Stimulated activated naive CD8-positive, alpha-beta T cell treated with anti-CD3 and anti-CD28 coated beads, Interleukin-15, Interleukin-2, amounts not matched to agents 100 ng/mL and 50 ng/mL, for 24 hours (primary cell): Measurements from ENCODE around the gene RHOA.
"Not testable (repeated sequence)": the region's sequence is repeated elsewhere in the genome, so short reads cannot be mapped to it uniquely, and the experiment has no call there.

Experiments
- H3K27ac Mint-ChIP-seq: one replicate; pipeline ENCODE4 v1.8.0; 2021; ENCODE audit warnings: mild to moderate bottlenecking, mixed read lengths
- H3K27me3 Mint-ChIP-seq: one replicate; pipeline ENCODE4 v1.8.0; 2021; ENCODE audit warnings: mixed read lengths
- H3K36me3 Mint-ChIP-seq: one replicate; pipeline ENCODE4 v1.8.0; 2021; ENCODE audit warnings: low read depth, mixed read lengths
- H3K4me1 Mint-ChIP-seq: one replicate; pipeline ENCODE4 v1.8.0; 2021; ENCODE audit warnings: low read depth, mixed read lengths
- H3K4me3 Mint-ChIP-seq: one replicate; pipeline ENCODE4 v1.8.0; 2021; ENCODE audit warnings: mild to moderate bottlenecking, mixed read lengths
- H3K9me3 Mint-ChIP-seq: one replicate; pipeline ENCODE4 v1.8.0; 2021; ENCODE audit warnings: mixed read lengths

RHOA gene

GRCh38 chr3:49358884-49359225 lies 52.9 kb downstream of the RHOA start:
- Mint-ChIP-seq H3K4me3 (peak overlapping the region; percentile 97), H3K9me3 (no peaks in the 10 kb centered on the region), H3K4me1 (peaks cover 44% of the 10 kb centered on the region), H3K27me3 (no peaks in the 10 kb centered on the region), H3K36me3 (peaks cover 66% of the 10 kb centered on the region), H3K27ac (peak overlapping the region; percentile 95)

DNA sequence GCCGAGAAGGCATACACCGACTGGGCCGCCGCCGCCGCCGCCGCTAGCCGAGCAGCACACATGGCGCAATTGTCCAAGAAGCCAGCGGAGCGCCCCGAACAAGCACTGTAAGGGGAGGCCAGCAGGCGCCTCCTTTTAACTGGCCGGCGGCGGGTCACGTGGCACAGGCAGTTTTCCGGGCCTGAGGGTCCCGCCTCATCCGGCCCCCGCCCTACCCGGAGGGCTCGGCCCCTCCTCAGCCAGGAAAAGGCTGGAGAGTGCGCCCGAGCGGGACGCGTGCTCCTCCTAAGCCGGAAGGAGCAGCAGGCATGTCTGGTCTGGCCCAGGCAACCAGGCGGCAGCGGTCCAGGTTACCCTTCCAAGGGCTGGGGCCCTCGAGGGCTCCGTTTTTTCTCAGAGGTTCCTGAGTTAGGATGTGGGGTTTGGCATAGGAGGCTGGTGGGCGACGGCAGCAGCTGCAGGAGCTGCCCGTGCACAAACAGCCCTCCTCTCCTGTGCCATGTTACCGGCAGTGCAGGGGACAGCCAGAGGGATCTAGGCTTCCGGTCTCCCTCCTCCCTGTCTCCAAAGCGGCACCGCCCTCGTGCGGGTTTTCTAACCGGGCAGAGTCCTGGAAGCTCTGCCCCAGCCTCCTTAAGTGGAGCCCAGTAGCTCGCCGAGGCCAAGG lies 53.4 kb downstream of the RHOA start, which contains the start of gene GPX1:
TSS of gene GPX1 (minus strand) at position 137 of the 667 bp plus-strand sequence. CDS start at position 62, 75 bp downstream.
- Mint-ChIP-seq H3K27ac (peak within 1 kb of the TSS; percentile 98), H3K27me3 (no peaks in the 10 kb centered on the region), H3K36me3 (peaks cover 63% of the 10 kb centered on the region), H3K4me1 (peaks cover 39% of the 10 kb centered on the region), H3K4me3 (peak within 1 kb of the TSS; percentile 97), H3K9me3 (no peaks in the 10 kb centered on the region)

- H3K9me3 Mint-ChIP-seq, H3K27me3 Mint-ChIP-seq: not testable (repeated sequence)
- Mint-ChIP-seq H3K27ac (peak overlapping the region; percentile 98), H3K4me1 (peaks cover 42% of the 10 kb centered on the region), H3K4me3 (peak overlapping the region; percentile 97), H3K36me3 (peaks cover 60% of the 10 kb centered on the region)
These were observed 54.1 kb downstream of the RHOA start for GRCh38 chr3:49357443-49358216.

GRCh38 chr3:49357095-49357442 lies 54.7 kb downstream of the RHOA start:
- Mint-ChIP-seq H3K36me3 (peaks cover 54% of the 10 kb centered on the region), H3K4me1 (peaks cover 45% of the 10 kb centered on the region)

DNA sequence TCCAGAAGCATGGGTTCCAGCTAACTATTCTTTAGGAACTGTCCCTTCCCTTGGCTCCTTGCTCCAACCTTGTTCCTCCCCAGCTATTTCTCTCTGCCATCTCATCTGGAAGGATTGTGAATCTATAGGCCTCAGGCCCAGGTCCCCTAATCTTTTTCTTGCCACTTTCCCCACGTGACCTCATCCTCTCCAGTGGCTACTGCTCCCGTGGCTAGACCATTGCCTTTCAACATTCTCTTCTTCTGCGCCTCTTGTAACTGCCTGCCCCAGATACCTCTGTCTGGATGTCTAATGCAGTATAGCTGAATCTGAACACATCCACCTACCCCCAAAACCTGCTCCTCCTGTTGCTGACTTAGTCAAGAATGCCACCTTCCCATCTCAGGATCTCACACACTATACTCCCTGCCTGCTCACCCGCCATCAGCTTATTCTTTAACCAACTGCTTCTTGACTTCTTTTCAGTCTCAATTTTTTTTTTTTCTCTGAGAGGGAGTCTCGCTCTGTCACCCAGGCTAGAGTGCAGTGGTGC lies 58.8 kb downstream of the RHOA start:
- Mint-ChIP-seq H3K36me3 (peaks cover 22% of the 10 kb centered on the region), H3K4me1 (peaks cover 37% of the 10 kb centered on the region), H3K27ac (peak overlapping the region; percentile 36), H3K27me3 (no peaks in the 10 kb centered on the region), H3K9me3 (no peaks in the 10 kb centered on the region), H3K4me3 (no peak overlapping the region)

More at GRCh38 chr3:49357095-49357442, 54.7 kb downstream of the RHOA start:
- not testable (repeated sequence) for H3K9me3 Mint-ChIP-seq, H3K27me3 Mint-ChIP-seq
- Mint-ChIP-seq H3K27ac (peak overlapping the region; percentile 98), H3K4me3 (peak overlapping the region; percentile 97)

- peaks cover 33% of the 10 kb centered on the region for H3K4me1 Mint-ChIP-seq
- H3K9me3 Mint-ChIP-seq = no peaks in the 10 kb centered on the region
- peak overlapping the region; percentile 12 for H3K27ac Mint-ChIP-seq
These were observed 59.5 kb downstream of the RHOA start for GRCh38 chr3:49352281-49352680.

DNA sequence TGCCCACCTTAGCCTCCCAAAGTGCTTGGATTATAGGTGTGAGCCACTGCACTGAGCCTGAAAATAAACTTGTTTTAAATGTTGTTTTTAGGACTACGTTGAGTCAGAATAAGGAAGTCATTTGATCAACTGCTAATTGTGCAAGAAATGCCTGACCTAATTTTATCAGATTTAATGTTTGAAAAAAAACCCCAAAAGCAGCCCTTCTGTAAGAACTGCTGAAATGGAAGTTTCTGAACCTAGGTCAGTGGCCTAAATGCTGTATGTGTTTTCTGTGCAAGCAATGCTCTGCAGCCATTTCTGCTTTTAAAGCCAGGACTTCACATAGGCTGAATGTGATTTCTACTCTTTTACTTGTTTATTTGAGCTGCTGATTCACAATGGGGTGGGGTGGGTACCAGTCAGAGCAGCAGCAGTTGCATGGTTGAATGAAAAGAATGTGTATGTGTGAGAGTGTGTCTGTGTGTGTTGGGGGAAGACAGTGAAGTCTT lies 60.2 kb downstream of the RHOA start:
- Mint-ChIP-seq H3K9me3 (no peaks in the 10 kb centered on the region), H3K27ac (peak overlapping the region; percentile 2), H3K4me3 (peak overlapping the region; percentile 0), H3K4me1 (peaks cover 35% of the 10 kb centered on the region), H3K36me3 (peaks cover 14% of the 10 kb centered on the region), H3K27me3 (no peaks in the 10 kb centered on the region)

More at GRCh38 chr3:49352281-49352680, 59.5 kb downstream of the RHOA start:
- Mint-ChIP-seq H3K4me3 (no peak overlapping the region), H3K27me3 (no peaks in the 10 kb centered on the region), H3K36me3 (peaks cover 17% of the 10 kb centered on the region)

DNA sequence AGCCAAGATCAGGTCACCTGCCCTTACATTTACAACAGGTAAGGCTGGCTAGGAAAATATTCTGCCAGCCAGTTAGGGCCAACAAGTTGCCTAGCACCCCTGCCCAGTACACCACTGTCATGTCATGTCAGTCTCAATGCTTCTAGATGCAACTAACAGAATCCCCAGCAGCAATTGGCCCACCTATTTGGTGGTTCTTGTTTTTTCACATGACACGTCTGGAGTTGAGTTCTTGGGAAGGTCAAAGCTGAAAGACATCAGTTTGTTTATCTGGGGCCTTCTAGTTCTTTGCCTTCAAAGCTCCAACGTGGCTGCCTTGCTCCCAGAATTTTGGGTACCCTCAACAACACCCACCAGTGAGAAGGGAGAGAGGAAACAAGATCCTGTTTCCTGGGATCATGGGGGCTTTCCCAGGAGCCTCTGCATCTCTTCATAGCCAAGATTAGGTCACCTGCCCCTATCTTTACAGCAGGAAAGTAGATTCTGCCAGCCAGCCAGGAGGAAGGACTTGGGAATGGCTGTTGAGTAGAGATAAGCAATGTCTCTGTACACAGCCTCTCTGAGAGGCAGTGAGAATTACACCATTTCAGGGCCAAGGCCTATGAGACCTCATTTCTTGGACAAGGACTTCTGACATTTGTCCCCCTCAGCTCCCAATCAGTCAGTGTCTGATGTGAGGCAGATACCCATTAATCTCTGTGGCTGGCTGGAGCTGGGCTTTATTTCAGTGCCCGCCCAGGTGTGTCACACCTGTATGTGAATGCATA lies 62.2 kb downstream of the RHOA start:
- Mint-ChIP-seq H3K27ac (peak overlapping the region; percentile 19), H3K4me1 (peaks cover 33% of the 10 kb centered on the region), H3K36me3 (peaks cover 5% of the 10 kb centered on the region)

GRCh38 chr3:49348361-49348760 lies 63.4 kb downstream of the RHOA start:
- peaks cover 36% of the 10 kb centered on the region for H3K4me1 Mint-ChIP-seq
- H3K36me3 Mint-ChIP-seq, H3K9me3 Mint-ChIP-seq, H3K27ac Mint-ChIP-seq, H3K27me3 Mint-ChIP-seq, H3K4me3 Mint-ChIP-seq: not testable (repeated sequence)

More for the DNA sequence above, 62.2 kb downstream of the RHOA start:
- no peaks in the 10 kb centered on the region for H3K27me3 Mint-ChIP-seq
- H3K4me3 Mint-ChIP-seq = no peak overlapping the region
- no peaks in the 10 kb centered on the region for H3K9me3 Mint-ChIP-seq

GRCh38 chr3:49346797-49347251 lies 65.0 kb downstream of the RHOA start:
- H3K4me1 Mint-ChIP-seq = peaks cover 36% of the 10 kb centered on the region
- H3K36me3 Mint-ChIP-seq = no peaks in the 10 kb centered on the region
- no peak overlapping the region for H3K27ac Mint-ChIP-seq
- no peaks in the 10 kb centered on the region for H3K9me3 Mint-ChIP-seq
- H3K27me3 Mint-ChIP-seq = no peaks in the 10 kb centered on the region
- H3K4me3 Mint-ChIP-seq = no peak overlapping the region

DNA sequence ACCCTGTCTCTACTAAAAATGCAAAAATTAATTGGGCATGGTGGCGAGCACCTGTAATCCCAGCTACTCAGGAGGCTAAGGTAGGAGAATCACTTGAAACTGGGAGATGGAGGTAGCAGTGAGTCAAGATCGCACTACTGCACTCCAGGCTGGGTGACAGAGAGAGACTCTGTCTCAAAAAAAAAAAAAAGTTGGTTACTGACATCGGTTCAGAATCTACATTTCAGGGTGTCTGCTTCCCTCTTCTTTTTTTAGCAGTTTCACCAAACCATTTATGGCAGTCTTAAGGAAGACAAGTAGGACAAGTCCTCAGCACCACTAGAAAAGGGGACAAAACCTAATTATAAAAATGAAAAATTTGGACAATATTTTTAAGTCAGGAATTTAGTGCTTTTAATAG lies 68.6 kb downstream of the RHOA start:
- Mint-ChIP-seq H3K4me3 (no peak overlapping the region), H3K27ac (peak overlapping the region; percentile 40), H3K4me1 (peaks cover 56% of the 10 kb centered on the region)

GRCh38 chr3:49341996-49342395 lies 69.8 kb downstream of the RHOA start:
- H3K4me3 Mint-ChIP-seq = peak overlapping the region; percentile 39
- peaks cover 60% of the 10 kb centered on the region for H3K4me1 Mint-ChIP-seq
- H3K27ac Mint-ChIP-seq = peak overlapping the region; percentile 89
- H3K9me3 Mint-ChIP-seq = no peaks in the 10 kb centered on the region
- peaks cover 9% of the 10 kb centered on the region for H3K36me3 Mint-ChIP-seq
- H3K27me3 Mint-ChIP-seq = no peaks in the 10 kb centered on the region

More for the DNA sequence above, 68.6 kb downstream of the RHOA start:
- Mint-ChIP-seq H3K36me3 (peaks cover 5% of the 10 kb centered on the region), H3K27me3 (no peaks in the 10 kb centered on the region), H3K9me3 (no peaks in the 10 kb centered on the region)

DNA sequence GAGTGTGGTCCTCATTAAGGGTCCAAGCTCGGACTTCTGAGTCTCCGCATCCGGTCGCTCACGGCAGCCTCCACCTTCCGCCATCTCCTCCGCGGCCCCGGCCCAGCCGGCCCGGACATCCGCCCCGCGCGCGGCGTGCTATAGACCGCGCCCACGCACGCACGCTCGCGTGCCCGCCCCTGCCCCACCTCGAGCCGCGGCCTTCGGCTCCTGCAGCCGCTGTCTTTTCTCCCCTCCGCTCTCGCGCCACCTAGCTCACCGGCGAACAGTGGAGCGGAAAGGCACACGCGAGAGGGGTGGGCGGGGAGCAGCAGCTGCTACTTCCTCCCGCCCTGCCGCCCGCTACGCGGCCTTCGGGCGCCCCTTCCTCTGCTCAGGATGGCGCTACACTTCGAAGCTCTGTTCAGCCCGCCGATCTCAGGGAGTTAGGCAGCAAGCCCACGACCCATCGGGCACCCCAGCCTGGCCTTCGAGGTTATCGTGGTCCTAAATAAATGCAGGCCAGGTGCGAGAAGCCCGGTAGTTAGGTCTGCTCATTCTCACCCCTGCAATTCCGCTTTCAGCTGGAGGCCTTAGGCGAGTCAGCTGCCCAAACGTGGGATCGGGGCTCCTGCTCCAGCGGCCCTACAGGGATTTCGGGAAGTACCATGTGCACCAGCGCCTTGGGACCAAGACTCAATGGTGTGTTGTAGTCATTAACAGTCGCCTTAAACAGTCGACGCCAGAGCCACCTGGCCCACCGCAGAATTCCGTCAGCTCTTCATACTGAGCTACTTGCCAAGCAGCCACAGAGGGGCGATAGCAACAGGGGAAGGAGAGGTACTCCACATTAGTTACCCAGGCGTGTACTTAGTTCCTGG lies 71.6 kb downstream of the RHOA start, which contains the start of gene USP4:
TSS of gene USP4 (minus strand) at position 113 of the 860 bp plus-strand sequence. CDS start at position 84, 29 bp downstream.
- Mint-ChIP-seq H3K4me1 (peaks cover 55% of the 10 kb centered on the region), H3K27ac (peak within 1 kb of the TSS; percentile 100), H3K36me3 (peaks cover 14% of the 10 kb centered on the region), H3K27me3 (no peaks in the 10 kb centered on the region), H3K4me3 (peak within 1 kb of the TSS; percentile 97), H3K9me3 (no peaks in the 10 kb centered on the region)

- Mint-ChIP-seq H3K9me3 (no peaks in the 10 kb centered on the region), H3K36me3 (peaks cover 20% of the 10 kb centered on the region), H3K4me3 (peak overlapping the region; percentile 97), H3K27me3 (no peaks in the 10 kb centered on the region), H3K4me1 (peaks cover 50% of the 10 kb centered on the region), H3K27ac (peak overlapping the region; percentile 97)
These were observed 72.2 kb downstream of the RHOA start for GRCh38 chr3:49339581-49339940.
